Stimulated activated CD4-positive, alpha-beta T cell treated with anti-CD3 and anti-CD28 coated beads, TNF-alpha, amount 100 ng/mL, for 1 hour (primary cell): ENCODE data around the gene PCSK6.

Experiments used
- DNase-seq, 3 donors: peaks; one replicate each; pipeline ENCODE4 v3.0.0-alpha.2; 2020; ENCODE audit warnings: low read depth in 3 of 3, low spot score in 1 of 3

Gene PCSK6

GRCh38 chr15:101255615-101256241 is 233.8 kb downstream of the PCSK6 start:
- DNase-seq = no peak

DNA sequence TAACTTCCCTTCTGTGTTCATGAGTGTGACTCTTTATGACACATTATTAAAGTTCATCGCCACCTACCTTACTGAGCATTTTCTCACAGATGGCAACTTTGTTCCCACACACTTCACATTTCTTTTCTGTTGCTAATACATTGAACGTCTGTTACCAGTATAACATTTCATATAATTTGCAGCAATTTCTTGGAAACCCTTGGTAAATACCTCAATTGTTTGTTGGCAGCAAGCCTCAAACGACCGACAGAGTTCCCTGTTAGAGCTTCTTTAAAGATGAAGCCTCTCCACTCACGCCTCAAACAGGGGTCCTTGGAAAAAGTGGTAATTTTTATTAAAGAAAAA is 234.5 kb downstream of the PCSK6 start:
- no peak for DNase-seq

GRCh38 chr15:101254157-101255050 is 235.1 kb downstream of the PCSK6 start:
- no peak for DNase-seq
